Amniotic stem cell (primary cell): Measurements from ENCODE around the gene KRTAP5-8.
"Not testable (repeated sequence)": the region's sequence is repeated elsewhere in the genome, so short reads cannot be mapped to it uniquely, and the experiment has no call there.

Experiments used
- DNase-seq: peaks from one replicate; lab custom pipeline; 2025; lab: John Stamatoyannopoulos, UW

KRTAP5-8 gene, protein sequence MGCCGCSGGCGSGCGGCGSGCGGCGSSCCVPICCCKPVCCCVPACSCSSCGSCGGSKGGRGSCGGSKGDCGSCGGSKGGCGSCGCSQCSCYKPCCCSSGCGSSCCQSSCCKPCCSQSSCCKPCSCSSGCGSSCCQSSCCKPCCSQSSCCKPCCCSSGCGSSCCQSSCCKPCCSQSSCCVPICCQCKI

DNA sequence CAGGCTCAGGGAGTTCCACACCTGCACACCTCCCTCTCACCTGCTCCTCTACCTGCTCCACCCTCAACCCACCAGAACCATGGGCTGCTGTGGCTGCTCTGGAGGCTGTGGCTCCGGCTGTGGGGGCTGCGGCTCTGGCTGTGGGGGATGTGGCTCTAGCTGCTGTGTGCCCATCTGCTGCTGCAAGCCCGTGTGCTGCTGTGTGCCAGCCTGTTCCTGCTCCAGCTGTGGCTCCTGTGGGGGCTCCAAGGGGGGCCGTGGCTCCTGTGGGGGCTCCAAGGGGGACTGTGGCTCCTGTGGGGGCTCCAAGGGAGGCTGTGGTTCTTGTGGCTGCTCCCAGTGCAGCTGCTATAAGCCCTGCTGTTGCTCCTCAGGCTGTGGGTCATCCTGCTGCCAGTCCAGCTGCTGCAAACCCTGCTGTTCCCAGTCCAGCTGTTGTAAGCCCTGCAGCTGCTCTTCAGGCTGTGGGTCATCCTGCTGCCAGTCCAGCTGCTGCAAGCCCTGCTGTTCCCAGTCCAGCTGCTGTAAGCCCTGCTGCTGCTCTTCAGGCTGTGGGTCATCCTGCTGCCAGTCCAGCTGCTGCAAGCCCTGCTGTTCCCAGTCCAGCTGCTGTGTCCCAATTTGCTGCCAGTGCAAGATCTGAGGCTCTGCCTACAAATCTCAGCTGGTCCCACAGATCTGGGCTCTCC lies at the start of gene KRTAP5-8:
KRTAP5-8 (plus strand) TSS at position 49 of the 689 bp plus-strand sequence; CDS start at position 80, 31 bp downstream.
- not testable (repeated sequence) for DNase-seq

DNA sequence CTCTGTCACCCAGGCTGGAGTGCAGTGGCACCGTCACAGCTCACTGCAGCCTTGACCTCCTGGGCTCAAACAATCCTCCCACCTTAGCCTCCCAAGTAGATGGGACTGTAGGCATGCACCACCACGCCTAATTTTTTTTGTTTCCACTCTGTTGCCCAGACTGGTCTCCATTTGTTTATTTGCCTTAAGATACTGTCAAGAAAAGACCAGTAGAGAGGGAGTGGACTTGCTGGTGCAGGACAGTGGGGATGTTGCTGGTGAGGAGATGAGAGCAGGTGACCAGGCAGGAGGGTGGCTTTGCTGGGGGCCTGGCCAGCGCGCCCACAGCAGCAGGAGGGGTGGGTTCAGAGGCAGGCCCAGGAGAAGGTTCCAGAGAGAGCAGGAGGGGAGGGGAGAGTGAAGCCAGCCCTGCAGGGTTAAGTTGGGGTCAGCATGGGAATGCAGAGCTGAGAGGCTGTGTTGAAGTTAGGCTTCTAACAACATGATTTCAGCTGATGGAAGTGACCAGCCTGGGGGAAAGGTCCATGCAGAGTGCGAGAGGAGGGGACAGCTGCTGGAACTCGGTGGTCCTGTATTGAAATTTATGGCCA lies 49.0 kb upstream of the KRTAP5-8 start:
- no peak for DNase-seq

DNA sequence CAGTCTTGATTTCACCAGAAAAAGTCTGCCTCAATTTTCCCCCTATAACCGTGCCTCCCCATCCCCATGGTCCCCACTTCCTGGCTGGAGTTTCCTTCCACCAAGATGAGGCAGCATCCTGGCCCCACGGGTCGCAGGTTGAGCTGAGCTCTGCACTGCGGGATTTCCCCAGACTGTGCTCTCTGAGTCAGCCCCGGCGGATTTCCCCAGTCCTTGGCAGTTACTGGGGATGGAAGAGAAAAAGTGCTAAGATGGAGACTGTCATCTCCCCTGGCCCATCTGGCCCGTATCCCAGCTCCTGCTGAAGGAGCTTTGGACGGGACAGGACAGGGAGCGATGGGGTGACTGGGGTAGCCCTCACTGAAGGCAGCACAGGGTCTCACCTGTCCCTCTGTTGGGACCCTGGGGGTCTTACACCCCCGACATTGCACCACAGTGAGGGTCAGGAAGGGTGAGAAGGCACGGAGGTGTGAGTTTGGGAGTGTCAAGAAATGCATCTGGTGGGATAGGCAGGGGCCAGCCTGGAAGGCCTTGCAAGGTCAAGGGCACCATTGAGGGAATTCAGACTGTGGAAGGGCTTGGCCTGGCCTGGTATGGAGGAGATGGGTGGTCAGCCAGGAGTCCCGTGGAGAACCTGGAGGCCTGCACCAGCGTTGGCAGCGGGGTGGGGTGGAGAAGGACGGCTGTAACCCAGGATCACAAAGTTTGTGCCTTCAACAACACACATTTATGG lies 48.3 kb upstream of the KRTAP5-8 start:
- no peak for DNase-seq

DNA sequence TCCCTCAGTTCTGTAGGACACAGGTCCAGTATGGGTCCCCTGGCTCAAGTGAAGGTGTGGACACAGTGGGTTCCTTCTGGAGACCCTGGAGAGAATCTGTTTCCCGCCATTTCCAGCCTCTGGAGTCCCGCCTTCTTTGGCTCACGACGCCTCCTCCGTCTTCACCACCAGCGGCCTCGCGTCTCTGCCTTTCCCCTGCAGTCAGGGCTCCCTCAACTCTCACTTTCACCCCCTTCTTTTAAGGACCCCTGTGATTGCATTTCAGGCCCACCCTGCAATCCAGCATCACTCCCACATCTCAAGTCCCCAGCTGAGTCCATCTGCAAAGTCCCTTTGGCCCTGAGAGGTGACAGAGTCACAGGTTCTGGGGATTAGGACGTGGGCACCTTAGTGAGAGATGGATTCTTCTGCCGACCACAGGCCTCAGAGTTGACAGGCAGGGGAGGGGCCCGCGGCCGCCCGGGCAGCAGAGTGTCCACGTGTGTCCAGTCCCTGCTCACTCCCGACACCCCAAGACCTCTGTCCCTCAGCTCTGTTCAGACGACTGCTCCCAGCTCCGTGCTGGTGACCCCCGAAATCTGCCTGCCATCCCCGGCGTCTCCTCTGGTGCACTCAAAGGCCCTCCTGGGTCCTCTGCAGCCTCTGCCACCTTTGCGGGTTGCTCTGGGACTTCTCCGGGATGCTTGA lies 47.6 kb upstream of the KRTAP5-8 start:
- DNase-seq = no peak

DNA sequence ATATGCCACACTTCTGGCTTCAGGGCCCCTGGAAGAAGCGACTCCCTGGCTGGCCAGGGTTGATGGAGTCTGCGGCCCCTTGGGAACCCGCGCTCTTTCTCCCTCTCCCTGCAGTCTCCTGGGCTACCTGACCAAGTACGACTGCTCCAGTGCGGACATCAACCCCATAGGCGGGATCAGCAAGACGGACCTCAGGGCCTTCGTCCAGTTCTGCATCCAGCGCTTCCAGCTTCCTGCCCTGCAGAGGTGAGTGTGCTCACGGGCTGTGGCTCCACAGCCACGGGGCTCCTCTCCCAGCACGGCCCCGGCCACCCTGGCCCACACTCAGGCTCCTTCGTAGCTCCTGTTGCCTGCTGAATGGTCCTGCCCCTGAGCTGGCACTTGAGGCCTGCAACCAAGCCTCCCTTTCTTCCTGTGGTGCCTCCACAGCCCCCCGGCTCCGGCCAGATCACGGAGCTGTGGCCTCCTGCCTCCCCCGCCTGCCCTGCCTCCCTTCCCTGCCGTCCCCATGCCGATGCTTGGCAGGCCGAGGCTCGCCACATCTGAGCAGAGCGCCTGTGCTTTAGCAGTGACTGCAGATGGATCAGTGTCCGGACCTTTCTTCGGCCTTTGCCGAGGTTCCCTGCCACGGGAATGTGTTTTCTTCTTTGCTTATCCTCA lies 47.0 kb upstream of the KRTAP5-8 start:
- no peak for DNase-seq

DNA sequence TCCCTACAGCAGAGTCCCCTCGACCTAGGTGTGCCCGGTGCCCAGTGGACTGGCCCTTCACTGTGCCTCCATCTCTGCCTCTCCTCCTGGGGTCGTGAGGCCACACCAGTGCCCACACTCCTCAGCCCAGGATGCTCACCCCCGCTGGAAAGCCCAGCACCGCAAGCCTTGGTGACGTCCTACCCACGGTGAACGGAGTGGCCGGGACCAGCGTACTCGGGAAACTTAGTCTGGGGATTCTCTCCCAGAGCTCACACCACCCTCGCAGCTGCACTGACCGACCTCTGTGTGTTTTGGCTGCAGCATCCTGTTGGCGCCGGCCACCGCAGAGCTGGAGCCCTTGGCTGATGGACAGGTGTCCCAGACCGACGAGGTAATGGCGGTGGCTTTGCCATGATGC lies 46.3 kb upstream of the KRTAP5-8 start:
- no peak for DNase-seq

DNA sequence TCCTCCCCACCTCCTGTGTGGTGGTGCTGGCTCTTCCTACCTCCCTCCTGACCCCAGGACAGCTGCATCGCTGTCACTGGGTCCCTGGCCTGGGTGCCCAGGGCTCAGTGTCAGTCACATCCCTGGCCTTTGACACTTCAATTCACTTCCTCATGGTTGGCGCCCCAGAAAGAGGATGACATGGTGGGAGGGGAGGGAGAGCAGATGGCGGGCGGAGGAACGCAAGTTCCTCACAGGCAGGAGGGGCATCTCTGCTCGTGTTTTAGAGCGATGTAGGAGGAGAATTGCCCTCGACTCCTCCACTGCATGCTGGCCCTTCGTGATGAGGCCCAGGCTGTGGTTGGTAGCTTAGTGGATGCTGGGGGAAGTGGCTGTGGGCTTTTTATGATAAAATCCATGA lies 45.9 kb upstream of the KRTAP5-8 start:
- DNase-seq = no peak

DNA sequence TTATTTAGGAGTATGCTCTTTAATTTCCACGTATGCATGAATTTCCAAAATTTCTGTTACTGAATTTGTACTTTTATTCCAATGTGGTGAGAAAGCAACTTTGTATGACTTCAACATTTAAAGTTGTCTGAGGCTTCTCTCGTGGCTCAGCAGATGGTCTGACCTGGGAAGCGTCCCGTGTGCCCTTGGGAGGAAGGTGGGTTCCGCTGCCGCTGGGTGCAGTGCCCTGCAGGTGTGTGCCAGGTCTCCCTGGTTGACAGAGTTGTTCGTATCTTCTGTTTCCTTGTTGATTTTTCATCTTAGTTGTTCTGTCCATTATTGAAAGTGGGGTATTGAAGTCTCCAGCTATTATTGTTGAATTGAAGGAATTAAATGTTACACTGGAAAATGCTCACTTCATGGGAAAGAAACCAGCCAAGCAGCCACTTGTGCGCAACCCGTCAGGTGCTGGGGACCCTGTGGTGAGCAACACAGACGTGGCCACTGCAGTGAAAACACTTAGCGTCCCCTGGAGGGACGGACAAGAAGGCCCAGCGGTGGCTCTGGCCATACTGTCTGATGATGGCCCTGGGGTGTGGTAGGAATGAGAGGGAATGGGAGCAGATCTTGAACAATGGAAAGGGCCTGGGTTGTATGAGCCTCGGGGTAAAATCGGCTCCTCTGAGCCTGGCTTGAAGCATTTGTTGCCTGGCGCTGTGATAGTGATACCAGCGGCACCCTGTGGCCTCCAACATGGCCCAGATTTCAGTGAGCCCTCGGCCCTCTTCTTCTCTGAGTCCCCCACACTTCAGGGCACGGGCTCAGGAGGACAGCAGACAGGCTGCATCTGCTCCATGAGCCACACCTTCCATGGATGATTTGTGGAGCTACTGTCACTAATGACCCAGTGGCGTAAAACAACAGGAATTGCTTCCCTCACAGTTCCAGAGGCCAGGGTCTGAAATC lies 42.3 kb upstream of the KRTAP5-8 start:
- DNase-seq = no peak

DNA sequence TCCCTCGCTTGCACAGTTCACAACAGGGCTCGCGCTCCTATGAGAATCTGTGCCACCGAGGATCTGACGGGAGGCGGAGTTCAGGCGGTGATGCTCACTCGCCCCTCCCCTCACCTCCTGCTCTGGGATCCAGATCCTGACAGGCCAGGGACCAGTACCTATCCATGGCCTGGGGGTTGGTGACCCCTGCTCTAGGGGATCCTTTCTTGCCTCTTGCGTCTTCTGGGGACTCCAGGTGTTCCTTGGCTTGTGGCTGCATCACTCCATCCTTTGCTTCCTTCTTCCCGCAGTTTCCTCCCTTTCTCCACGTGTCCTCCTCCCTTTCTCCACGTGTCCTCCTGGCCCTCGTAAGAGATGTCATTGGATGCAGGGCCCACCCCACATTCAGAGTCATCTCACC lies 41.4 kb upstream of the KRTAP5-8 start:
- DNase-seq = no peak

DNA sequence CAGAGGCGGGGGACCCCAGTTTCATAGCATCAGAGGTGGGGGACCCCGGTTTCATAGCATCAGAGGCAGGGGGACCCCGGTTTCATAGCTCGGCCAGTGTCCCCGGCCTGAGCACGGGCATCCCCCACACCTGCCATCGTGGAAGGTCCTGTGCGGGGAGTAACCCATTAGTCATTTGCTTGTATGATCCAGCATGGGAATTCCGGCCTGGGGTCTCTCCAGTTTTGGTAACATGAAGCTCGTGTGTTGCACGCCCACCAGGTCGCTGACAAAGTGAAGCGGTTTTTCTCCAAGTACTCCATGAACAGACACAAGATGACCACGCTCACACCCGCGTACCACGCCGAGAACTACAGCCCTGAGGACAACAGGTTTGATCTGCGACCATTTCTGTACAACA lies 39.7 kb upstream of the KRTAP5-8 start:
- DNase-seq = no peak

DNA sequence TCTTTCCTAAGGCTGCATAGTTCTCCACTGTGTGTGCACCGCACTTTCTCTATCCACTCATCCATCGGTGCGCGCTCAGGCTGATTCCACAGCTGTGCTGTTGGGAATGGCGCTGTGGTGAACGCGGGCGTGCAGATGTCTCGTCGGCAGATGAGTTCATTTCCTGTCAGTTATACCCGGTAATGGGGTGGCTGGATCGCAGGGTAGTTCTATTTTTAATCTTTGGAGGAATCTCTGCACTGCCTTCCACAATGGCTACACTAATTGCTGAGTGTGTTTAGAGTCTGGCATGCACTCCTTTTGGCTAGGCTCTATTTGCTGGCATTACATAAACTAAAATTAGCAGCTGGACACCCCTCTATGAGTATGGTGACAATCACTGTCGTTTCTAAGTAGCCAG lies 38.7 kb upstream of the KRTAP5-8 start:
- no peak for DNase-seq

DNA sequence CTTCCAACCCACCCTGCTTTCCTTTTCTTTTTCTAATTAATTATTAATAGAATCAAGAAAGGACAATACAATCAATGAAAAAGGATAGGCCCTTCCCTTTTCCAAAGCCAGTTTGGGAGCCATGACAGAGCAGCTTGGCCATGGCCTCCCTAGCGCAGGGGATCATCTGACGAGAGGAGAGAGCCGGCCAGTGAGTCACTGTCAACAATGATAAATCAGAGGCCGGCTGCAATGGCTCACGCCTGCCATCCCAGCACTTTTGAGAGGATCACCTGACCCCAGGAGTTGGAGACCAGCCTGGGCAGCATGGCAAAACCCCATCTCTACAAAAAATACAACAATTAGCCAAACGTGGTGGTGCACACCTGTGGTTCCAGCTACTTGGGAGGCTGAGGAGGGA lies 38.3 kb upstream of the KRTAP5-8 start:
- no peak for DNase-seq

DNA sequence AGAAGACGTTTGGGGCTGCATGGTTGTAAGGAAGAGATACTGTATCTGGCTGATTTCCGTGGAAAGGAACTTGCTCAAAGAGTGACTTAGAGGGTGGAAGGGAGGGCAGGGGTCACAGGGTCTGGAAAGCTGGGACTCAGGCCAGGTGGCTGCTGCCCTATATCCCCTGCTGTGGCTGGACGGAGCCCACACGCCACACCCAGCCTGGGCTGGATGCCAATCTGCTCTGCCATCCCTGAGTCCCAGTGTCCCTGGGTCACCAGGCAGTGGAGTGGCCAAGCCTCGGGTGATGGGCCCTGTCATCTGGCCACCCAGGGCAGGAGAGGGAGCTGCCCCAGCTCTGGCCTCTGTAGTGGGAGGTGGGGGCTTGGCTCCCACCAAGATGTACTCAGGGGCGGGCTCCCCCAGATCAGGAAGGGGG lies 37.2 kb upstream of the KRTAP5-8 start:
- no peak for DNase-seq

DNA sequence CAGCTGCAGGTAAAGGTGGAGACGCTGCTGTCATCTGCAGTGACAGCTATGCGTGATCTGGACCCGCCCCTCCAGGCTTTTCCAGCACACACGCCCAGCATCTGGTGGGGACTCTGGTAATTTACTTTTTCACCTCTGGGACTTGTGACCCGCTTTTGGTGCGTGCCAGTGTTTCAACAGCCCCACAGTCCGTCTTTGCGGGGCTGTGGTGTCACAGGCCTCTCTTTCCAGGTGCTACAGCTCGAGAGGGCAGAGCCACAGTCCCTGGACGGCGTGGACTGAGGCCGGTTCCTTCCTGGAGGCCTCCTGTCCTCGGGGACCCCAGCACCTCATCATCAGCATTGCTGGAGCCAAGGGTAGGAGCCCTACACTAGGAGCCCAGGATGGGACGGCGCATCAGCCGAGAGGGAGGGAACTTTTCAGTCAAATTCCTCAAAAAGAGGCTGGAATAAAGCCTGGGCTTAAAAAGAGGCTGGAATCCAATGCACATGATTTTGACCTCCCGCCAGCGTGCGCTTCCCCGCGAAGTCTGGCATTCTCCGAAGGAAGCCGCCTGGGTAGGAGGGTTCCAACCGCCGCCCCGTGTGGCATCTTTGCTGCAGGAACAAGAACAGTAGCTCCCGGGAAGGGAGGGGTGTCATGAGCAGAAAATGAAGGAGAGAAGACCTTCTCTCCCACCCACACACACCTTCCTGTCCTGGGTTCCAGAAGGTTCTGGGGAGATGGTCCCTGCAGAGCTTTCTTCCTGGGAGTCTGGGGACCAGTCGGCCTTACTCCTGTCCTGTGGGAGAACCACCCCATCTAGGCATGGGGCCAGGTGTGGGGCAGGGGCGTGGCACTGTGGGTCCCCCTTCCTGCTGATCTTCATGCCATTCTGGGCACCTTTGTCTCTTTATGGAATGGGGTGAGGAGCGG lies 36.5 kb upstream of the KRTAP5-8 start:
- no peak for DNase-seq

DNA sequence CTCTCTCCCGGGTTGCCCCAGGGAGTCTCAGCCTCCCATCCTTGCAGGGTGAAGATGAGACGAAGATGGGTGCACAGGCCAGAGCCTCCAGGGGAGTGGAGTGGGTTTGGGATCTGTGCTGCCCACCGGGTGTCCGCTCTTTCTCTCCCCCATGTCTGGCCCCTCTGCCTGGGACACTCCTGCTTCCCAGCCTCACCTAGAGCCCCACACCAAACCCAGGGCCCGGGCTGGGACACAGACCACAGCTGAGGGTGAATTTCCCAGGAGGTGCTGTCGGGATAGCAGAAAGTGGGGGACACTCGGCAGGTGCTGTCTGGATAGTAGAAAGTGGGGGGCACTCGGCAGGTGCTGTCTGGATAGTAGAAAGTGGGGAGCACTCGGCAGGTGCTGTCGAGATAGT lies 35.8 kb upstream of the KRTAP5-8 start:
- no peak for DNase-seq

DNA sequence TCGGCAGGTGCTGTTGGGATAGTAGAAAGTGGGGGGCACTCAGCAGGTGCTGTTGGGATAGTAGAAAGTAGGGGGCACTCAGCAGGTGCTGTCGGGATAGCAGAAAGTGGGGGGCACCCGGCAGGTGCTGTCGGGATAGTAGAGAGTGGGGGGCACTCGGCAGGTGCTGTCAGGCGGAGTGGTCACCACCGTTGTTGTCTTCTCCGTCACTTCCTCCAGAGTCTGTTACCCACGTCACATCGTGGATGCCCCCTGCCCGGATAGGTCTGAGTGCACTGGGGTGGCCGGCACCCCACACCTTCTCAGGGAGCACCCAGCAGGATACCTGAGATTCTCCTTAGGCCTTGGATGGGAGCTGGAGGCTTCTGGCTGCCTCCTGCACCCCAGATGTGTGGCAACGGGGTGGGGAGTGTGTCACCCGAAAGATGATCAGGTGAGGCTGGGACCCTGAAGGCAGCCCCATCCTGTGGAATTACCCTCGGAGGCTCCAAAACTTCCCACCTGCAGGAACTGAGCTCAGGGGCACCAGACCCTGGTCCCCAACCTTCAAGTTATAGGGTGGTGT lies 34.9 kb upstream of the KRTAP5-8 start:
- DNase-seq = no peak

DNA sequence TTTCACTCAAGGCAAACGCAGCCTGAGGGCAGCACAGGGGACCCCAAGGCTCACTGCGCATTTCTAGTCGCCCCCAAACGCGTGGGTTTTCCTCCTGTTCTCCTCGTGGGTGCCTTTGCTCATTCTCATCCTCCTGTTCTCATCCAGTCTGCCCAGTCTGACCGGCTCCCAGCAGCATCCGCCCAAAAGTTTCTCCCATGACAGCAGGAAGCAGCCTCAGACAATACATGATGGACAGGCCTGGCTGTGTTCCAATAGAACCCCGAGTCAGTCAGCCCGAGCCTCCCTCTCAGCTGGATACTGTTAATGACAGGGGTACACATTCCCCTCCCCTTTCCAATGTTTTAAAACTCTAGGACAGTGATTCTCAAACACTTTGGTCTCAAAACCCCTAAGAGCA lies 33.3 kb upstream of the KRTAP5-8 start:
- DNase-seq = no peak

DNA sequence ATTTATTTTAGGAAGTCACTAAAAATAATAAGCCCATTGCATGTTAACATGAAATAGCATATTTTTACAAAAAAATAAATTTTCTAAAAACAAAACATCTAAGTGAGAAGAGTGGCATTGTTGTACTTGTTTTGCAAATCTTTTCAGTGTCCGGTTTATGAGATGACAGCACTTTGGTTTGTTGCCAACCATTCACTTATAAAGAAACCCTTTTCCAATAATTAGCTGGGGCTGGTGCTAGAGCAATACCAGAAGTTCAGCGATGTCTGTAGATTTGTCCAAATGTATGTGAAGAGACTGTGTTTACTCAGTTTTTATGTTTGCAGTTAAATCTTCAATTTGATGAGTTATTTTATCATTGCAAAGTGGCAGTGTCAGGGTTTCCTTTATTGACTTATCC lies 32.8 kb upstream of the KRTAP5-8 start:
- no peak for DNase-seq

DNA sequence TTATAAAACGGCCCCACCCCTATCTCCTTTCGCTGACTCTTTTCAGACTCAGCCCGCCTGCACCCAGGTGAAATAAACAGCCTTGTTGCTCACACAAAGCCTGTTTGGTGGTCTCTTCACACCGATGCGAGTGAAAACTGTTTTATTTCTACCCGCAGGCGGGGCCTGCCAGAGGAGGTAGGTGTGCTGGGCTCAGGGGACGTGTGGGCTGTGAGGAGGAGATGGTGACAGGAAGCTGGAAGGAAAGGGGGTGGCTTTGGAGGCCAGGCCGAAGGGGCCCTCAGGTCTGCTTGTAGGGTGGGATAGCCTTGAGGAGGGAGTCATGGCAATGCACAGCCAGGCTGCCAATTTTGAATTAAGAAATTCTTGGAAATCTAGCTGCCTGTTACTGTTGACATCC lies 32.0 kb upstream of the KRTAP5-8 start:
- DNase-seq = no peak
